Measurements from ENCODE around the gene TMEM150B. TPM values are rescaled to one million over a fixed set of nuclear protein-coding genes. Genes with fewer than 3 reads are reported as not detected.

TMEM150B gene
- polyA plus RNA-seq, 4 donors, result 33.2 to 125 (median 79.2) TPM

- Histone ChIP-seq H3K36me3 (ENCODE audit: control insufficient read depth in 3 of 3, insufficient read depth in 2 of 3, low read depth in 1 of 3, low read length in 3 of 3) (peaks cover 0 to 9% (median 0%) of the 10 kb centered on the region in 3 donors), H3K27me3 (ENCODE audit: control insufficient read depth in 3 of 3, insufficient read depth in 3 of 3, low read length in 3 of 3) (peaks cover 0 to 3% (median 0%) of the 10 kb centered on the region in 3 donors), H3K4me1 (ENCODE audit: control insufficient read depth in 3 of 3, insufficient read depth in 2 of 3, low read depth in 1 of 3, low read length in 2 of 3) (peaks cover 0 to 18% (median 0%) of the 10 kb centered on the region in 3 donors), H3K27ac (ENCODE audit: low read depth in 1 of 3, low read length in 2 of 3) (no peak overlapping the region), H3K4me3 (ENCODE audit: low read depth in 1 of 3, low read length in 3 of 3) (peak overlapping the region; percentile 8 to 23 (median 8)), H3K9me3 (ENCODE audit: control insufficient read depth in 2 of 2, insufficient read depth in 1 of 2, low read depth in 1 of 2, low read length in 1 of 2) (no peaks in the 10 kb centered on the region)
- no peak for FAIRE-seq
- DNase-seq, result no peak
- 20 to 42% (median 24%) methylated on average over 9 to 16 of the region's 16 CpGs for WGBS, 3 donors
Measured at GRCh38 chr19:55284405-55285058, 40.6 kb downstream of the TMEM150B start.

GRCh38 chr19:55283548-55284377 is 41.4 kb downstream of the TMEM150B start, which contains the start of gene BRSK1:
Gene BRSK1 (plus strand): TSS chr19:55283997. CDS start chr19:55284443, 446 bp downstream.
- no peaks in the 10 kb centered on the region for H3K9me3 ChIP-seq (ENCODE audit: control insufficient read depth in 2 of 2, insufficient read depth in 1 of 2, low read depth in 1 of 2, low read length in 1 of 2)
- H3K4me1 ChIP-seq (ENCODE audit: control insufficient read depth in 3 of 3, insufficient read depth in 2 of 3, low read depth in 1 of 3, low read length in 2 of 3), result peaks cover 0 to 23% (median 0%) of the 10 kb centered on the region in 3 donors
- DNase-seq, result peak in 1 of 2 donors; percentile 44
- WGBS, 3 donors, result 6 to 21% (median 14%) methylated on average over 12 to 38 of the region's 44 CpGs
- H3K36me3 ChIP-seq (ENCODE audit: control insufficient read depth in 3 of 3, insufficient read depth in 2 of 3, low read depth in 1 of 3, low read length in 3 of 3), result peaks cover 0 to 9% (median 0%) of the 10 kb centered on the region in 3 donors
- peak within 1 kb of the TSS; percentile 8 to 23 (median 8) for H3K4me3 ChIP-seq (ENCODE audit: low read depth in 1 of 3, low read length in 3 of 3)
- H3K27ac ChIP-seq (ENCODE audit: low read depth in 1 of 3, low read length in 2 of 3), result no peak within 1 kb of the TSS
- FAIRE-seq, result no peak
- H3K27me3 ChIP-seq (ENCODE audit: control insufficient read depth in 3 of 3, insufficient read depth in 3 of 3, low read length in 3 of 3), result peaks cover 0 to 3% (median 0%) of the 10 kb centered on the region in 3 donors

GRCh38 chr19:55279770-55280643 is 45.1 kb downstream of the TMEM150B start, which contains the start of gene HSPBP1:
Gene HSPBP1 (minus strand): TSS chr19:55280110. CDS start chr19:55279608, 502 bp downstream.
- FAIRE-seq (no peak), DNase-seq (peak; percentile 97 to 98)
- Histone ChIP-seq H3K4me3 (ENCODE audit: low read depth in 1 of 3, low read length in 3 of 3) (peak within 1 kb of the TSS; percentile 71 to 76 (median 75)), H3K27me3 (ENCODE audit: control insufficient read depth in 3 of 3, insufficient read depth in 3 of 3, low read length in 3 of 3) (peaks cover 0 to 3% (median 0%) of the 10 kb centered on the region in 3 donors), H3K4me1 (ENCODE audit: control insufficient read depth in 3 of 3, insufficient read depth in 2 of 3, low read depth in 1 of 3, low read length in 2 of 3) (peaks cover 0 to 23% (median 4%) of the 10 kb centered on the region in 3 donors), H3K27ac (ENCODE audit: low read depth in 1 of 3, low read length in 2 of 3) (peak within 1 kb of the TSS; percentile 55 to 93 (median 76)), H3K36me3 (ENCODE audit: control insufficient read depth in 3 of 3, insufficient read depth in 2 of 3, low read depth in 1 of 3, low read length in 3 of 3) (peaks cover 0 to 26% (median 2%) of the 10 kb centered on the region in 3 donors), H3K9me3 (ENCODE audit: control insufficient read depth in 2 of 2, insufficient read depth in 1 of 2, low read depth in 1 of 2, low read length in 1 of 2) (no peaks in the 10 kb centered on the region)
- WGBS, 3 donors, result 4 to 6% (median 4%) methylated on average over 40 to 52 of the region's 52 CpGs

GRCh38 chr19:55279340-55279739 is 45.8 kb downstream of the TMEM150B start:
- peak overlapping the region; percentile 55 to 93 (median 76) for H3K27ac ChIP-seq (ENCODE audit: low read depth in 1 of 3, low read length in 2 of 3)
- no peak for DNase-seq
- WGBS, 3 donors, result 1 to 11% (median 8%) methylated on average over 21 to 23 of the region's 23 CpGs

GRCh38 chr19:55278391-55279135 is 46.6 kb downstream of the TMEM150B start:
- H3K4me1 ChIP-seq (ENCODE audit: control insufficient read depth in 3 of 3, insufficient read depth in 2 of 3, low read depth in 1 of 3, low read length in 2 of 3), result peaks cover 0 to 17% (median 4%) of the 10 kb centered on the region in 3 donors
- peak overlapping the region in 2 of 3 donors; percentile 71 to 76 for H3K4me3 ChIP-seq (ENCODE audit: low read depth in 1 of 3, low read length in 3 of 3)
- no peak overlapping the region for H3K27ac ChIP-seq (ENCODE audit: low read depth in 1 of 3, low read length in 2 of 3)
- FAIRE-seq (no peak), DNase-seq (no peak)
- H3K36me3 ChIP-seq (ENCODE audit: control insufficient read depth in 3 of 3, insufficient read depth in 2 of 3, low read depth in 1 of 3, low read length in 3 of 3), result peaks cover 0 to 40% (median 3%) of the 10 kb centered on the region in 3 donors
- no peaks in the 10 kb centered on the region for H3K27me3 ChIP-seq (ENCODE audit: control insufficient read depth in 3 of 3, insufficient read depth in 3 of 3, low read length in 3 of 3)
- 78 to 86% (median 83%) methylated on average over 13 of the region's 13 CpGs for WGBS, 3 donors
- no peaks in the 10 kb centered on the region for H3K9me3 ChIP-seq (ENCODE audit: control insufficient read depth in 2 of 2, insufficient read depth in 1 of 2, low read depth in 1 of 2, low read length in 1 of 2)

More at GRCh38 chr19:55279340-55279739, 45.8 kb downstream of the TMEM150B start:
- H3K9me3 ChIP-seq (ENCODE audit: control insufficient read depth in 2 of 2, insufficient read depth in 1 of 2, low read depth in 1 of 2, low read length in 1 of 2), result no peaks in the 10 kb centered on the region
- no peak for FAIRE-seq
- H3K36me3 ChIP-seq (ENCODE audit: control insufficient read depth in 3 of 3, insufficient read depth in 2 of 3, low read depth in 1 of 3, low read length in 3 of 3), result peaks cover 0 to 33% (median 2%) of the 10 kb centered on the region in 3 donors
- peaks cover 0 to 17% (median 4%) of the 10 kb centered on the region in 3 donors for H3K4me1 ChIP-seq (ENCODE audit: control insufficient read depth in 3 of 3, insufficient read depth in 2 of 3, low read depth in 1 of 3, low read length in 2 of 3)
- H3K27me3 ChIP-seq (ENCODE audit: control insufficient read depth in 3 of 3, insufficient read depth in 3 of 3, low read length in 3 of 3), result no peaks in the 10 kb centered on the region
- H3K4me3 ChIP-seq (ENCODE audit: low read depth in 1 of 3, low read length in 3 of 3), result peak overlapping the region; percentile 71 to 76 (median 75)

- WGBS, 3 donors, result 89 to 95% (median 91%) methylated on average over 12 to 17 of the region's 17 CpGs
- H3K36me3 ChIP-seq (ENCODE audit: control insufficient read depth in 3 of 3, insufficient read depth in 2 of 3, low read depth in 1 of 3, low read length in 3 of 3), result peaks cover 0 to 49% (median 5%) of the 10 kb centered on the region in 3 donors
- H3K4me3 ChIP-seq (ENCODE audit: low read depth in 1 of 3, low read length in 3 of 3), result no peak overlapping the region
Measured at GRCh38 chr19:55277494-55277893, 47.6 kb downstream of the TMEM150B start.

GRCh38 chr19:55276720-55277430 is 48.3 kb downstream of the TMEM150B start:
- FAIRE-seq, result no peak
- H3K9me3 ChIP-seq (ENCODE audit: control insufficient read depth in 2 of 2, insufficient read depth in 1 of 2, low read depth in 1 of 2, low read length in 1 of 2), result no peaks in the 10 kb centered on the region

More at GRCh38 chr19:55277494-55277893, 47.6 kb downstream of the TMEM150B start:
- Histone ChIP-seq H3K27ac (ENCODE audit: low read depth in 1 of 3, low read length in 2 of 3) (peak overlapping the region in 2 of 3 donors; percentile 48 to 82), H3K27me3 (ENCODE audit: control insufficient read depth in 3 of 3, insufficient read depth in 3 of 3, low read length in 3 of 3) (no peaks in the 10 kb centered on the region), H3K4me1 (ENCODE audit: control insufficient read depth in 3 of 3, insufficient read depth in 2 of 3, low read depth in 1 of 3, low read length in 2 of 3) (peaks cover 0 to 17% (median 4%) of the 10 kb centered on the region in 3 donors), H3K9me3 (ENCODE audit: control insufficient read depth in 2 of 2, insufficient read depth in 1 of 2, low read depth in 1 of 2, low read length in 1 of 2) (no peaks in the 10 kb centered on the region)
- FAIRE-seq, result no peak
- DNase-seq, result no peak

More at GRCh38 chr19:55276720-55277430, 48.3 kb downstream of the TMEM150B start:
- Histone ChIP-seq H3K4me3 (ENCODE audit: low read depth in 1 of 3, low read length in 3 of 3) (no peak overlapping the region), H3K27ac (ENCODE audit: low read depth in 1 of 3, low read length in 2 of 3) (peak overlapping the region in 2 of 3 donors; percentile 48 to 82), H3K4me1 (ENCODE audit: control insufficient read depth in 3 of 3, insufficient read depth in 2 of 3, low read depth in 1 of 3, low read length in 2 of 3) (peaks cover 0 to 17% (median 4%) of the 10 kb centered on the region in 3 donors), H3K27me3 (ENCODE audit: control insufficient read depth in 3 of 3, insufficient read depth in 3 of 3, low read length in 3 of 3) (no peaks in the 10 kb centered on the region), H3K36me3 (ENCODE audit: control insufficient read depth in 3 of 3, insufficient read depth in 2 of 3, low read depth in 1 of 3, low read length in 3 of 3) (peaks cover 4 to 54% (median 5%) of the 10 kb centered on the region in 3 donors)
- DNase-seq, result peak in 1 of 2 donors; percentile 68
- WGBS, 3 donors, result 63 to 76% (median 66%) methylated on average over 15 of the region's 15 CpGs
